Skin of body (tissue), 2 donors: ENCODE results near the gene CCDC85B. TPM values are rescaled to one million over a fixed set of nuclear protein-coding genes. Genes with fewer than 3 reads are reported as not detected.

Source experiments
- DNase-seq: peaks from one replicate; lab custom pipeline; 2025; lab: John Stamatoyannopoulos, UW
- total RNA-seq: library from RNA; depleted of rRNA; stranded (reverse); fragments of >200 nt; gene quantifications from one replicate; pipeline ENCODE4 v1.2.3, GENCODE V29; 2014

CCDC85B gene
- total RNA-seq, 1 donor from 2014 or later = 11.4 TPM

GRCh38 chr11:65928667-65929066 is 38.2 kb downstream of the CCDC85B start:
- no peak for DNase-seq

- no peak for DNase-seq
Measured at GRCh38 chr11:65931773-65932557, 41.5 kb downstream of the CCDC85B start.

- no peak for DNase-seq
Measured at GRCh38 chr11:65932558-65932919, 42.1 kb downstream of the CCDC85B start.

DNA sequence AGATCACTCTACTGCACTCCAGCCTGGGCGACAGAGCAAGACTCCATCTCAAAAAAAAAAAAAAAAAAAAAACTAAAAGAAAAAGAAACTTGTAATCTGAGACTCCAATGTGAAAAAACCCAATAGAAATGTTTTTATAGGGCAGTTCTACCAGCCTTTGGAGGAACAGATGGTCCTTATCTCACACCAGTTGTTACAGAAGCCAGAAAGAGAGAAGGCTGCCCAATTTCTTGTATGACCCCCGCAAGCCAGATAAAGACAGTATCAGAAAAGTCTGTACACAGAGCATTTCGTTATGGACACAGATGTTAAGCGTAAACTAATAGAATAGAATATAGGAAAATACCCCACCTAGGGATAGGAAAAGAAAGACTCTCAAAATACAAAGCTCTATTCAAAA is 43.5 kb downstream of the CCDC85B start:
- DNase-seq = no peak

DNA sequence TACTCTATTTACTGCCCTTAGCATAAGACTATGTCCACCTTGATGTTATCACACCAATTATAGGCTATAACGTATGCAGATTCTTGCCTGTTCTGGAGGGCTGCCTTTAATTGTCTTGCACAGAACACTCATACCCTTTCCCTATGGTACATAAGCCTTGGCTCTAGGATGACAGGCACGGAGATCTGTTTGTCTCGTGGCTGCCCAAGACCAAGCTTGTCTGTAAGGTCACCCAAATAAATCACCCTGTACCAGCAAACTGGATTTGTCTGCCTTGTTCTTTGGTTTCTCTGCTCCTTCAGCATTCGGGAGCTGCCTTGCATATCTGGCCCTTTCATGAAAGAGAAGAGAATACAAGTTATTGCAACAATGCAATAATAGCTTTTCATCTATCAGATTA is 47.3 kb downstream of the CCDC85B start:
- no peak for DNase-seq

Other genes with a start within 250 kb of the CCDC85B start
- 22.6 TPM for gene RELA, start 227.8 kb upstream of the CCDC85B start, total RNA-seq
- 30.0 TPM for gene KAT5, start 178.4 kb upstream of the CCDC85B start, total RNA-seq
- gene RNASEH2C, start 169.9 kb upstream of the CCDC85B start, total RNA-seq = 12.9 TPM
- gene AP5B1, start 109.7 kb upstream of the CCDC85B start, total RNA-seq = 6.9 TPM
- gene OVOL1, start 103.6 kb upstream of the CCDC85B start, total RNA-seq = 23.3 TPM
- gene SNX32, start 56.7 kb upstream of the CCDC85B start, total RNA-seq = 1.4 TPM
- gene CFL1, start 32.5 kb upstream of the CCDC85B start, total RNA-seq = 371 TPM
- gene MUS81, start 30.2 kb upstream of the CCDC85B start, total RNA-seq = 24.0 TPM
- 33.6 TPM for gene EFEMP2, start 17.9 kb upstream of the CCDC85B start, total RNA-seq
- gene CTSW, start 10.8 kb upstream of the CCDC85B start, total RNA-seq = 0.59 TPM
- 51.0 TPM for gene FIBP, start 2.2 kb upstream of the CCDC85B start, total RNA-seq
- 10.6 TPM for gene FOSL1, start 9.7 kb downstream of the CCDC85B start, total RNA-seq
- gene C11orf68, start 28.4 kb downstream of the CCDC85B start, total RNA-seq = 13.6 TPM
- gene DRAP1, start 28.8 kb downstream of the CCDC85B start, total RNA-seq = 55.1 TPM
- gene TSGA10IP, start 54.8 kb downstream of the CCDC85B start, total RNA-seq = not detected
- 38.0 TPM for gene SART1, start 71.1 kb downstream of the CCDC85B start, total RNA-seq
- 19.0 TPM for gene EIF1AD, start 111.5 kb downstream of the CCDC85B start, total RNA-seq
- 20.5 TPM for gene BANF1, start 111.8 kb downstream of the CCDC85B start, total RNA-seq
- gene CST6, start 121.3 kb downstream of the CCDC85B start, total RNA-seq = 279 TPM
- 0.10 TPM for gene CATSPER1, start 135.8 kb downstream of the CCDC85B start, total RNA-seq
- not detected for gene GAL3ST3, start 158.5 kb downstream of the CCDC85B start, total RNA-seq
- 87.3 TPM for gene SF3B2, start 161.7 kb downstream of the CCDC85B start, total RNA-seq
- 31.0 TPM for gene PACS1, start 179.6 kb downstream of the CCDC85B start, total RNA-seq